NCI-H226 (cell line): ENCODE measurements around the gene GBA3.

Experiments
- DNase-seq: peaks from one replicate; pipeline ENCODE4 v3.0.0-alpha.2; 2015

The GBA3 gene

GRCh38 chr4:22787753-22788375 lies 95.1 kb downstream of the GBA3 start:
- no peak for DNase-seq

GRCh38 chr4:22790631-22791030 lies 97.9 kb downstream of the GBA3 start:
- DNase-seq: no peak

GRCh38 chr4:22794732-22795131 lies 102.0 kb downstream of the GBA3 start:
- no peak for DNase-seq

GRCh38 chr4:22801391-22801790 lies 108.7 kb downstream of the GBA3 start:
- DNase-seq: no peak

GRCh38 chr4:22802876-22803275 lies 110.1 kb downstream of the GBA3 start:
- no peak for DNase-seq

- no peak for DNase-seq
Observed at GRCh38 chr4:22803512-22803911, 110.8 kb downstream of the GBA3 start.

GRCh38 chr4:22814906-22815305 lies 122.2 kb downstream of the GBA3 start:
- no peak for DNase-seq

- DNase-seq: no peak
Observed at GRCh38 chr4:22824091-22824490, 131.4 kb downstream of the GBA3 start.

- no peak for DNase-seq
Observed at GRCh38 chr4:22842360-22843018, 149.8 kb downstream of the GBA3 start.

GRCh38 chr4:22848332-22848731 lies 155.6 kb downstream of the GBA3 start:
- no peak for DNase-seq

- DNase-seq: no peak
Observed at GRCh38 chr4:22850055-22850454, 157.3 kb downstream of the GBA3 start.

GRCh38 chr4:22850630-22851029 lies 157.9 kb downstream of the GBA3 start:
- no peak for DNase-seq

GRCh38 chr4:22857411-22857810 lies 164.7 kb downstream of the GBA3 start:
- no peak for DNase-seq

GRCh38 chr4:22859318-22859717 lies 166.6 kb downstream of the GBA3 start:
- DNase-seq: no peak
